ENCODE measurements around the gene OR5M11.

The OR5M11 gene

GRCh38 chr11:56543157-56543556, at the start of gene OR5M11:
Gene OR5M11 (minus strand): TSS chr11:56543257. CDS start chr11:56543257, 0 bp downstream.
- no peak for TF ChIP-seq GATA2 (IDR thresholded peaks at IDR 0.05; ENCODE audit: low read depth, low read length)
- no peak for TF ChIP-seq GATA3 (IDR thresholded peaks at IDR 0.05; ENCODE audit: low read depth, low read length)

GRCh38 chr11:56577621-56578020, 34.6 kb upstream of the OR5M11 start, which contains the start of gene OR5M10:
Gene OR5M10 (minus strand): TSS chr11:56577721. CDS start chr11:56577721, 0 bp downstream.
- TF ChIP-seq GATA3 (IDR thresholded peaks at IDR 0.05; ENCODE audit: low read depth, low read length) (no peak), GATA2 (IDR thresholded peaks at IDR 0.05; ENCODE audit: low read depth, low read length) (no peak)

- TF ChIP-seq GATA2 (IDR thresholded peaks at IDR 0.05; ENCODE audit: low read depth, low read length) (no peak), GATA3 (IDR thresholded peaks at IDR 0.05; ENCODE audit: low read depth, low read length) (no peak)
Observed at GRCh38 chr11:56558574-56558973, 15.5 kb upstream of the OR5M11 start.

- TF ChIP-seq GATA3 (IDR thresholded peaks at IDR 0.05; ENCODE audit: low read depth, low read length) (no peak), GATA2 (IDR thresholded peaks at IDR 0.05; ENCODE audit: low read depth, low read length) (no peak)
Observed at GRCh38 chr11:56545531-56545930, 2.5 kb upstream of the OR5M11 start.

GRCh38 chr11:56543739-56544138, 682 bp upstream of the OR5M11 start:
- no peak for TF ChIP-seq GATA3 (IDR thresholded peaks at IDR 0.05; ENCODE audit: low read depth, low read length)
- no peak for TF ChIP-seq GATA2 (IDR thresholded peaks at IDR 0.05; ENCODE audit: low read depth, low read length)

- TF ChIP-seq GATA2 (IDR thresholded peaks at IDR 0.05; ENCODE audit: low read depth, low read length) (no peak), GATA3 (IDR thresholded peaks at IDR 0.05; ENCODE audit: low read depth, low read length) (no peak)
Observed at GRCh38 chr11:56533054-56533740, 9.9 kb downstream of the OR5M11 start.

GRCh38 chr11:56531856-56532255, 11.2 kb downstream of the OR5M11 start:
- TF ChIP-seq GATA2 (IDR thresholded peaks at IDR 0.05; ENCODE audit: low read depth, low read length) (no peak), GATA3 (IDR thresholded peaks at IDR 0.05; ENCODE audit: low read depth, low read length) (no peak)

- TF ChIP-seq GATA3 (IDR thresholded peaks at IDR 0.05; ENCODE audit: low read depth, low read length), result no peak
- no peak for TF ChIP-seq GATA2 (IDR thresholded peaks at IDR 0.05; ENCODE audit: low read depth, low read length)
Observed at GRCh38 chr11:56522008-56522407, 21.0 kb downstream of the OR5M11 start.

- TF ChIP-seq GATA3 (IDR thresholded peaks at IDR 0.05; ENCODE audit: low read depth, low read length) (no peak), GATA2 (IDR thresholded peaks at IDR 0.05; ENCODE audit: low read depth, low read length) (no peak)
Observed at GRCh38 chr11:56513280-56513679, 29.8 kb downstream of the OR5M11 start.

GRCh38 chr11:56509439-56509838, 33.6 kb downstream of the OR5M11 start:
- TF ChIP-seq GATA2 (IDR thresholded peaks at IDR 0.05; ENCODE audit: low read depth, low read length) (no peak), GATA3 (IDR thresholded peaks at IDR 0.05; ENCODE audit: low read depth, low read length) (no peak)

GRCh38 chr11:56497010-56497409, 46.0 kb downstream of the OR5M11 start:
- TF ChIP-seq GATA3 (IDR thresholded peaks at IDR 0.05; ENCODE audit: low read depth, low read length) (no peak), GATA2 (IDR thresholded peaks at IDR 0.05; ENCODE audit: low read depth, low read length) (no peak)

GRCh38 chr11:56495117-56495516, 47.9 kb downstream of the OR5M11 start:
- TF ChIP-seq GATA2 (IDR thresholded peaks at IDR 0.05; ENCODE audit: low read depth, low read length), result no peak
- TF ChIP-seq GATA3 (IDR thresholded peaks at IDR 0.05; ENCODE audit: low read depth, low read length), result no peak
